ENCODE measurements around the gene POLD1. TPM values are rescaled to one million over a fixed set of nuclear protein-coding genes. Genes with fewer than 3 reads are reported as not detected.

POLD1 gene
- total RNA-seq, 2 experiments from 2014 or later = 156 to 167 TPM

DNA sequence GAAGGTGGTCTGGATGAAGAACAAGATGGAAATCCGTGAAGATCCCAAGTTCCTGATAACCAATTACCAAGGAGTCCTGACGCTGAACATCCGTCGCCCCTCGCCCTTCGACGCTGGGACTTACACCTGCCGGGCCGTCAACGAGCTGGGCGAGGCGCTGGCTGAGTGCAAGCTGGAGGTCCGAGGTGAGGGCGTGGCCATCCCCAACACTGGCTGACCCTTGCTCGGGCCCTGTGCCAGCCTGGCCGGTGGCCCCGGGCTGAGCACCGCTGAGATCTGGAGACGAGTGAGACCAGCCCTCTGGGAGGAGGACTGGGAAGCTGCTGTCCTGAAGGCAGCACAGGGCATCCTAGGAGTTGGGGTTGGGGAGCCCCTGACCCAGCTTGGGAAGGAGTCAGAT, 80.2 kb downstream of the POLD1 start:
- ChIA-PET POLR2A (no interaction called here), CTCF (interaction anchor here (0.8 to 0.9 kb wide), 2 partner anchors 92 to 132 kb away, joined by 3 read pairs; no protein-coding TSS in a partner anchor)
- Mint-ChIP-seq H3K36me3 (ENCODE audit: low read depth) (no peaks in the 10 kb centered on the region), H3K4me3 (no peak overlapping the region), H3K4me1 (peaks cover 15% of the 10 kb centered on the region), H3K27ac (no peak overlapping the region), H3K9me3 (no peaks in the 10 kb centered on the region), H3K27me3 (peaks cover 6% of the 10 kb centered on the region)
- no peak for DNase-seq

DNA sequence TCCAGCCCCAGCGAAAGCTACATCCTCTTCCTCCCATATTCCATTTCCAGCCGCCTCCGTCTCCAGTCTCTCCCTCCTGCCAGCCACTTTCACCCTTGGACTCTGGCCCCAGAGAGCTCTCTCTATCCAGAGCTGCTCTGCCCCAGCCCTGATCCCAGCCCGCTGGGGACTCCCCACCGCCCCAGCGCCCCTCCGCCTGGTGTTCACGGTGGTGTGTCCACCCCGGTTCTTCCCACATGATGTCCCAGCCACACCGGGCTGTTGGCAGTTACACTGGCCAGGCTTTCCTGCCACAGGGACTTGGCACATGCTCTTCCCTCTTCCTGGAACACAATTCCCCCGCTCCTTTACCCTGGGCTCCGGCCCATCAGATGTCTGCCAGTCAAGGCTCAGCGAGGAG, 80.9 kb downstream of the POLD1 start:
- ChIA-PET CTCF (interaction anchor here (0.9 kb wide), 1 partner anchor 92 kb away, joined by 3 read pairs; no protein-coding TSS in a partner anchor), POLR2A (no interaction called here)
- Mint-ChIP-seq H3K4me3 (no peak overlapping the region), H3K27ac (no peak overlapping the region), H3K36me3 (ENCODE audit: low read depth) (no peaks in the 10 kb centered on the region), H3K4me1 (peaks cover 9% of the 10 kb centered on the region), H3K27me3 (peaks cover 5% of the 10 kb centered on the region), H3K9me3 (no peaks in the 10 kb centered on the region)
- no peak for DNase-seq

DNA sequence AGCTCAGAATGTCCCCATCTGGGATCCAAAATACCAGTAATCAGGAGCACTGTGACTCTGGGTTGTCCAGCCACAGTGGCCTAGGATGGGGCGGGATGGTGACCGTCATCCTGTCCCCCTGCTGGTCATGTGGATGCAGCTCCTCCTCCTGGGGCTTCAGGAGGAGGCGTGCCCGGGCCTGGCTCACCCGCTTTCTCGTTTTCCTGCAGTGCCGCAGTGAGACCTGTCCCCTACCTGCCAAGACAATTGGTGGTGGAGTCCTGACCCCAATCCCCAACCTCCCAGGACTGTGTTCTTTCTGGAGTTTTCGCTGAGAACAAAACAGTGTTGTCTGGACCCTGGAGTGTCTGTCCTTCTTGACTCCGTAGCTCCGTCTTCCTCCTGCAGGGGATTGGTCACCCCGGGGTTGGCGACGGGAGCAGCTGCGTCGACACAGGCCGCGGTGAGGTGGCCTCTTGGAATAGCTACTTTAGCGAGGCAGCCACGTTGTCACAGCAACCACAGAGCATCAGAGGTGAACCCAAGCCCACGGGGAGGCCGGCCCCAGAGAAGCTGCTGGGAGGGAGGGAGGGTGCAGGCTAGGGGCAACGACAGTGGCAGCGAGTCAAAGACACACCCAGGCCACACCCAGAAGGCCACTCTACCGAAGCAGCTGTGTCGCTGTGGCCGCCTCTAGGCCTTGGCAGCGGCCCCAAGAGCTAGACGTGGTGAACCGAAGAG, 82.0 kb downstream of the POLD1 start:
- Mint-ChIP-seq H3K36me3 (ENCODE audit: low read depth) (no peaks in the 10 kb centered on the region), H3K4me3 (no peak overlapping the region), H3K27me3 (peaks cover 2% of the 10 kb centered on the region), H3K9me3 (no peaks in the 10 kb centered on the region), H3K4me1 (peaks cover 3% of the 10 kb centered on the region), H3K27ac (no peak overlapping the region)
- no peak for DNase-seq
- POLR2A ChIA-PET = interaction anchor here (0.6 kb wide), 1 partner anchor 37 kb away, joined by 3 read pairs; no protein-coding TSS in a partner anchor
- CTCF ChIA-PET = interaction anchor here (0.9 kb wide), 1 partner anchor 98 kb away, joined by 3 read pairs; no protein-coding TSS in a partner anchor

DNA sequence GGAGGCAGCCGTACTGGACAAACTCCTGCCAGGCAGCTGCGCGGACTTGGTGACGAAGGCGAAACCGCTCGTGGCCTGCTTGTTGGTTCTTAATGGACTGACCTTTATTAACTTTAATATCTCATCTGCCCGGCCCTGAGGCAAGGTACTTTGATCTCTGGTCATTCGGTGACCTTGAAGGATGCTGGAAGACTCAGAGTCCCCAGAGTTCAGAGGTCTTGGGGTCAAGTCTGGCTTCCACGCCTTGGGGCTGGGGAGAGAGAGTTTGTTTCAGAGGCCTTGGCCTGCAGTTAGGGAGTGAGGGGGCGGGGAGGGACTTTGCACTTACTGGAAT, 82.5 kb downstream of the POLD1 start:
- Mint-ChIP-seq H3K27ac (no peak overlapping the region), H3K4me1 (no peaks in the 10 kb centered on the region), H3K27me3 (peaks cover 2% of the 10 kb centered on the region), H3K9me3 (no peaks in the 10 kb centered on the region), H3K4me3 (no peak overlapping the region), H3K36me3 (ENCODE audit: low read depth) (no peaks in the 10 kb centered on the region)
- no peak for DNase-seq
- CTCF ChIA-PET = interaction anchor here (0.9 kb wide), 1 partner anchor 98 kb away, joined by 3 read pairs; no protein-coding TSS in a partner anchor
- POLR2A ChIA-PET = no interaction called here

DNA sequence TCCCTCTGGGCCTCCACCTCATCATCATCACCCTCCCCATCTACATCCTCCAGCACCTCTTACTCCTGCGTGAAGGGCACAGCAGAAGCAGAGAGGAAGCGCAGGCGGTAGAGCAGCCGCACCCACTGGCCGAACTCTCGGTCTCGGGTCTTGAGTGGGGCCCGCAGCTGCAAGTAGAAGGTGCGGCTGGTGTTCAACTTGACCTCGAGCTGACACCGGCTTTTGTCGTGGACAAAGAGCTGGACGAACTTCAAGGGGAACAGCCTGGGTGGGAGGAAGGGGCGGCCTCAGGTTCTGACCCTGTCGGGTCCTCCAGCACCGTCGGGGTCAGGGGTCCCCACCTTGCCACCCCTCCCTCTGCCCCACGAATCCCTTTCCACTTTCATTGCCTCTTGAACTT, 83.4 kb downstream of the POLD1 start:
- ChIA-PET CTCF (no interaction called here), POLR2A (no interaction called here)
- Mint-ChIP-seq H3K27me3 (peaks cover 2% of the 10 kb centered on the region), H3K4me1 (no peaks in the 10 kb centered on the region), H3K36me3 (ENCODE audit: low read depth) (no peaks in the 10 kb centered on the region), H3K4me3 (no peak overlapping the region), H3K27ac (no peak overlapping the region), H3K9me3 (no peaks in the 10 kb centered on the region)
- DNase-seq = no peak

Other genes starting within 250 kb of the POLD1 start
- gene IZUMO2, start 221.1 kb upstream of the POLD1 start, total RNA-seq = not detected
- not detected for gene MYH14, start 180.7 kb upstream of the POLD1 start, total RNA-seq
- gene KCNC3, start 55.0 kb upstream of the POLD1 start, total RNA-seq = 1 to 10 TPM; 3.4 to 4.1 TPM
- gene NAPSA, start 18.7 kb upstream of the POLD1 start, total RNA-seq = 1 to 10 TPM; 1.7 to 1.9 TPM
- gene NR1H2, start 7.9 kb upstream of the POLD1 start, total RNA-seq = 10 to 100 TPM; 55.2 to 62.2 TPM
- under 1 TPM; 0.48 to 0.50 TPM for gene SPIB, start 34.6 kb downstream of the POLD1 start, total RNA-seq
- not detected for gene MYBPC2, start 48.5 kb downstream of the POLD1 start, total RNA-seq
- 10 to 100 TPM; 57.8 to 64.9 TPM for gene EMC10, start 92.2 kb downstream of the POLD1 start, total RNA-seq
- gene GARIN5A, start 92.5 kb downstream of the POLD1 start, total RNA-seq = not detected
- 10 to 100 TPM; 35.7 to 42.0 TPM for gene JOSD2, start 126.8 kb downstream of the POLD1 start, total RNA-seq
- gene ASPDH, start 129.6 kb downstream of the POLD1 start, total RNA-seq = not detected
- not detected for gene LRRC4B, start 184.1 kb downstream of the POLD1 start, total RNA-seq

Data from activated CD4-positive, alpha-beta T cell treated with anti-CD3 and anti-CD28 coated beads, Interleukin-2, amount 10 ng/mL, durations not matched to agents 7 days and 5 days (primary cell).